HTR-8/SVneo (cell line): ENCODE results near the gene POLG2.
"Not testable (repeated sequence)": the region's sequence is repeated elsewhere in the genome, so short reads cannot be mapped to it uniquely, and the experiment has no call there.

Experiments used
- DNase-seq: peaks from one replicate; pipeline ENCODE4 v3.0.0; 2011; ENCODE audit warnings: low spot score, mixed read lengths; ENCODE audit not compliant: insufficient read length
- FAIRE-seq: peaks from 2 replicates; lab custom pipeline; 2011; peaks lifted over from hg19 to GRCh38; lab: Jason Lieb, UNC

Gene POLG2

GRCh38 chr17:64448665-64449512 is 48.0 kb downstream of the POLG2 start, which contains the start of gene MILR1:
Gene MILR1 (plus strand): TSS chr17:64449115. CDS start chr17:64449169, 54 bp downstream.
- FAIRE-seq (no peak), DNase-seq (peak; percentile 43)

- no peak for DNase-seq
- FAIRE-seq, result no peak
These were observed 49.3 kb downstream of the POLG2 start for GRCh38 chr17:64447526-64447925.

GRCh38 chr17:64443086-64443760 is 53.6 kb downstream of the POLG2 start:
- no peak for FAIRE-seq

GRCh38 chr17:64442541-64442971 is 54.3 kb downstream of the POLG2 start:
- DNase-seq, result no peak
- FAIRE-seq, result no peak

More at GRCh38 chr17:64443086-64443760, 53.6 kb downstream of the POLG2 start:
- no peak for DNase-seq

DNA sequence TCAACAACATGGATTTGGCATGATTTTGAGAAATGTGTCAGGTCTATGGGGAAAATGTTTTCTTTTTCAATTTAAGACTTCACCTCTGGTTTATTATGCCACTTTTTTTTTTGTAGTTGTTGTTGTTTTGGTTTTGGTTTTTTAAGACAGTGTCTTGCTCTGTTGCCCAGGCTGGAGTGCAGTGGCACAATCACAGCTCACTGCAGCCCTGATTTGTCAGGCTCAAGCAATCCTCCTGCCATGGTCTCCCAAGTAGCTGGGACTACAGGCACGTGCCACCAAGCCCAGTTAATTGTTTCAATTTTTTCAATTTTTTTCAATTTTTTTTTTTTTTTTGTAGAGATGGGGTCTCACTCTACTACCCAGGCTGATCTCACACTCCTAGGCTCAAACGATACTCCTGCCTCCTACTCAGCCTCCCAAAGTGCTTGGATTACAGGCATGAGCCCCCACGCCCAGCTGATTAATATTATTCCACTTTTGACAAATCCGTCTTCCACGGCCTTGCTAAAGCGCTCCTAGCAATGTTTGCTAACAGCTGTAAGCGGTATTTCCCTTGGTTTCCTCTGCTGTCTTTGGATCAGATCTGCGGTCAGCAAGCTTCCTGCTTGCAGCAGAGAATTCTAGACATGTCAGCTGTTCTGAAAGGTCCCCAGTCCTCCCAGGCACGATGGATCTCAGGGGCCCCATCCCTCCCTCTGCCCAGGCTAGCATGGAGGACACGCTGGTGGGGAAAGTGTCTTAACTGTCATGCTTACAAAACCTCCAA is 54.9 kb downstream of the POLG2 start:
- FAIRE-seq (no peak), DNase-seq (peak; percentile 40)

DNA sequence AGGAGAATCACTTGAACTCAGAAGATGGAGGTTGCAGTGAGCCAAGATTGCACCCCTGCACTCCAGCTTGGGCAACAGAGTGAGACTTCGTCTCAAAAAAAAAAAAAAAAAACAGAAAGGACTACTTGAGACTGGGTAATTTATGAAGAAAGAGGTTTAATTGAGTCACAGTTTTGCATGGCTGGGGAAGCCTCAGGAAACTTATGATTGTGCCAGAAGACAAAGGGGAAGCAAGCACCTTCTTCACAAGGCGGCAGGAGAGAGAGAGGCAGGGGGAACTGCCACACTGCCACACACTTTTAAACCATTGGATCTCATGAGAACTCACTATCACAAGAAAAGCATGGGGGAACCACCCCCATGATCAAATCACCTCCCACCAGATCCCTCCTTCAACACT is 56.9 kb downstream of the POLG2 start:
- no peak for DNase-seq
- FAIRE-seq, result no peak

DNA sequence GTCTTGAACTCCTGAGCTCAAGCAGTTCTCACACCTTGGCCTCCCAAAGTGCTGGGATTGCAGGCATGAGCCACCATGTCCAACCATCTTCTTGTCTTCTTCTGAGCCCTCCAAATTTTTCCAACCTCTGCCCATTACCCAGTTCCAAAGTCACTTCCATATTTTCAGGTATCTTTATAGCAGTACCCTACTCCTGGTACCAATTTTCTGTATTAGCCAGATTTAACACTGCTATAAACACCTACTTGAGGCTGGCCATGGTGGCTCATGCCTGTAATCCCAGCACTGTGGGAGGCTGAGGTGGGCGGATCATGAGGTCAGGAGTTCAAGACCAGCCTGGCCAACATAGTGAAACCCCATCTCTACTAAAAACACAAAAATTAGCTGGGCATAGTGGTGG is 57.3 kb downstream of the POLG2 start:
- not testable (repeated sequence) for FAIRE-seq

GRCh38 chr17:64437944-64438525 is 58.8 kb downstream of the POLG2 start:
- DNase-seq (no peak), FAIRE-seq (no peak)

More for the DNA sequence above, 57.3 kb downstream of the POLG2 start:
- not testable (repeated sequence) for DNase-seq

GRCh38 chr17:64431534-64431933 is 65.3 kb downstream of the POLG2 start:
- no peak for FAIRE-seq
- DNase-seq, result no peak

DNA sequence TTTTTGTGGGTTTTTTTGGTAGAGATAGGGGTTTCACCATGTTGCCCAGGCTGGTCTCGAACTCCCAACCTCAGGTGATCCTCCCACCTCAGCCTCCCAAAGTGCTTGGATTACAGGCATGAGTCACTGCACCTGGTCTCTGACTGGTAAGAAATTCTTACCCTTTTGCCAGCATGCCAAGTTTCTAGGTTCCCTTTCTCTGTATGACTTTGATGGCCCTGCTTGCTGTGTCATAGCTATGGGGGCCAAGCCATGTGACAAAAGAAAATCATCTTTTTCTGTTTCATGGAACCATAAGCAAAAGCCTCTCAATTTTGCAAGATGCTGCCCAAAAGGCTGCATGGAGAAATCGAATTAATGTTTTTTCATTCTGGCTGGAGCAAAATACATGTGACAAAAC is 66.8 kb downstream of the POLG2 start:
- FAIRE-seq, DNase-seq: not testable (repeated sequence)

DNA sequence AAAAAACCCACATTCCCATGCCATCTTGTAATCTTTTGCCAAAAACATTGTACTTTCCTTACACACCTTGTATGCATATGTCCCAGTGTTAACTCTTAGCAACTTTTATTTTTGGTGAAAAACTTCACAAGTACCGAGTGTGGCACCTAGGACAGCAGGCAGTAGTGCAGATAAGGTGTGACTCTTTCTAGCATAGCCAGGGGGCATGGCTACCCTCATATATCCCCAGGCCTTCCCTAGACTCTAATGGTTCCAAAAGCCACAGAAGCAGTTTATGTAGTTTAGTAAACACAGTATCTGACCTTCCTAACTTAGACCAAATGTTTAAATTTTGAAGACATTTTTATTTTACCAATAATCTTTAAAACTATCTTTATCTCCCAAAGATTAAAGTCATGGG is 68.4 kb downstream of the POLG2 start:
- DNase-seq (no peak), FAIRE-seq (no peak)
